Measurements from ENCODE around the gene R3HDM1. TPM values are rescaled to one million over a fixed set of nuclear protein-coding genes. Genes with fewer than 3 reads are reported as not detected.

Gene R3HDM1
- total and polyA plus RNA-seq, 11 donors: 5.7 to 24.3 (median 17.0) TPM

GRCh38 chr2:135563793-135564192, 32.5 kb downstream of the R3HDM1 start:
- intact Hi-C loops (cut with DNase I): no loop called here
- H3K36me3 ChIP-seq: peaks cover 0 to 6% (median 0%) of the 10 kb centered on the region in 9 donors
- H3K4me3 ChIP-seq: no peak overlapping the region
- no peaks in the 10 kb centered on the region for H3K9me3 ChIP-seq
- H3K4me1 ChIP-seq: peaks cover 0 to 7% (median 0%) of the 10 kb centered on the region in 12 donors
- no peak for DNase-seq
- 91 to 94% (median 93%) methylated on average over 4 of the region's 4 CpGs for WGBS, 4 donors
- no peak for ATAC-seq
- H3K27me3 ChIP-seq: no peaks in the 10 kb centered on the region
- TF ChIP-seq POLR2A (IDR thresholded peaks at IDR 0.05) (no peak), CTCF (IDR thresholded peaks at IDR 0.05) (no peak)
- no peak overlapping the region for H3K27ac ChIP-seq

- Histone ChIP-seq H3K9me3 (no peaks in the 10 kb centered on the region), H3K4me1 (no peaks in the 10 kb centered on the region), H3K4me3 (no peak overlapping the region), H3K27ac (no peak overlapping the region), H3K36me3 (peaks cover 0 to 15% (median 4%) of the 10 kb centered on the region in 9 donors), H3K27me3 (no peaks in the 10 kb centered on the region)
- TF ChIP-seq CTCF (IDR thresholded peaks at IDR 0.05) (no peak), POLR2A (IDR thresholded peaks at IDR 0.05) (no peak)
- intact Hi-C loops (cut with DNase I): no loop called here
- 90 to 93% (median 92%) methylated on average over 2 of the region's 2 CpGs for WGBS, 4 donors
- no peak for DNase-seq
- ATAC-seq: no peak
Observed at GRCh38 chr2:135570884-135571283, 39.6 kb downstream of the R3HDM1 start.

- H3K27me3 ChIP-seq: no peaks in the 10 kb centered on the region
- H3K4me1 ChIP-seq: no peaks in the 10 kb centered on the region
- 97 to 100% (median 98%) methylated on average over 1 of the region's 1 CpG for WGBS, 4 donors
- H3K36me3 ChIP-seq: peaks cover 0 to 15% (median 4%) of the 10 kb centered on the region in 9 donors
- DNase-seq (no peak), ATAC-seq (no peak)
- TF ChIP-seq POLR2A (IDR thresholded peaks at IDR 0.05) (no peak), CTCF (IDR thresholded peaks at IDR 0.05) (no peak)
- H3K4me3 ChIP-seq: no peak overlapping the region
- intact Hi-C loops (cut with DNase I): no loop called here
- no peaks in the 10 kb centered on the region for H3K9me3 ChIP-seq
- H3K27ac ChIP-seq: no peak overlapping the region
Observed at GRCh38 chr2:135573620-135574019, 42.3 kb downstream of the R3HDM1 start.

- intact Hi-C loops (cut with DNase I): no loop called here
- no peaks in the 10 kb centered on the region for H3K9me3 ChIP-seq
- TF ChIP-seq CTCF (IDR thresholded peaks at IDR 0.05) (no peak), POLR2A (IDR thresholded peaks at IDR 0.05) (no peak)
- 94 to 98% (median 96%) methylated on average over 3 of the region's 3 CpGs for WGBS, 4 donors
- no peaks in the 10 kb centered on the region for H3K36me3 ChIP-seq
- H3K27me3 ChIP-seq: no peaks in the 10 kb centered on the region
- H3K4me1 ChIP-seq: peaks cover 0 to 10% (median 0%) of the 10 kb centered on the region in 12 donors
- no peak overlapping the region for H3K4me3 ChIP-seq
- no peak overlapping the region for H3K27ac ChIP-seq
- ATAC-seq: no peak
- no peak for DNase-seq
Observed at GRCh38 chr2:135581282-135581681, 50.0 kb downstream of the R3HDM1 start.

Measured in heart left ventricle (tissue), 16 donors.